Lower leg skin (tissue), 3 donors: ENCODE measurements around the gene C1orf159.

Experiments
- CTCF ChIP-seq, 3 donors: fragments of 450-650 bp; IDR thresholded peaks; one replicate each; pipeline ENCODE4 v1.5.1; 2016; ENCODE audit warnings: antibody characterized with exemption in 3 of 3, mild to moderate bottlenecking in 3 of 3, moderate library complexity in 2 of 3
- POLR2A ChIP-seq, 2 donors: fragments of 450-650 bp; IDR thresholded peaks; one replicate each; pipeline ENCODE4 v1.6.1; 2016 to 2017; ENCODE audit warnings: antibody characterized with exemption in 2 of 2, mild to moderate bottlenecking in 1 of 2, moderate library complexity in 1 of 2

GRCh38 chr1:1161683-1162079, 45.8 kb upstream of the C1orf159 start:
- TF ChIP-seq POLR2A (IDR thresholded peaks at IDR 0.05) (no peak), CTCF (IDR thresholded peaks at IDR 0.05) (no peak)
